Hematopoietic multipotent progenitor cell treated with erythropoietin and hydrocortisone succinate and interleukin-3 and kit ligand, for 6 days (in vitro differentiated cells): ENCODE measurements around the gene OSBPL10.
A peak's percentile ranks its signal among the peaks of the same experiment; 100 is the strongest.
"Not testable (repeated sequence)": the region's sequence is repeated elsewhere in the genome, so short reads cannot be mapped to it uniquely, and the experiment has no call there.

Source experiments
- DNase-seq: peaks from one replicate; pipeline ENCODE4 v3.0.0-alpha.2; 2015

OSBPL10 gene

DNA sequence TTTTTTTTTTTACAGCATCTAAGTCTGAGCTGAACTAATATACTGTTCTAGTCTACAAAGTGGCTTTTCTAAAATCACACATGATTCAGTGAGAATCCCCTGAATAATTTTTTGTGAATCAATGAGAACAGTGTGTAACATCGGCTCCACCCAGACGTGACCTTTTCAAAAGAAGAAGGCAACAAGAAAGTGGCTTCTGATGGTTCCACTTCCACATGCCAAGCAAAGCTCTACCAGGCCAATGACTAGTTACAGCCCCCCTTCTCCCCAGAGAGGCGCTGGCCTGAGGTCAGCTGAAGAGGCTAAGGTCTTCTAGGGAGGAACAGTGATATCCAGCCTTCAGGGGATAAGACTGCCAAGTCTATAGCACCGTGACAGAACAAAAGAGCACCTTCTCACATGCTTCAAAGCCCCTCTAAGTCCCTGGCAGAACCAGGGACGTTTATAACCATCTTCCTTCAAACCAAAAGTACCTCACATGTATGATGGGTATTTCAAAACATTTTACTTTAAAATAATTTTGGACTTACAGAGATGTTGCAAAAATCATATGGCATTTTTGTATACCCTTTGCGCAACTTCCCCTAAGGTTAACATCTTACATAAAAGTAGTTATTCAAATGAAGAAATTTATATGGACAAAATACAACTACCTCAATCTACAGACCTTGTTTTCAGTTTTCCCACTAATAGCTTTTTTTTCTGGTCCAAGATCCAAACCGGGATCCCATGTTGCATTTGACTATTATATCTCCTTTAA is 177.9 kb downstream of the OSBPL10 start:
- DNase-seq = peak; percentile 30

- no peak for DNase-seq
Observed at GRCh38 chr3:31800436-31800835, 180.6 kb downstream of the OSBPL10 start.

DNA sequence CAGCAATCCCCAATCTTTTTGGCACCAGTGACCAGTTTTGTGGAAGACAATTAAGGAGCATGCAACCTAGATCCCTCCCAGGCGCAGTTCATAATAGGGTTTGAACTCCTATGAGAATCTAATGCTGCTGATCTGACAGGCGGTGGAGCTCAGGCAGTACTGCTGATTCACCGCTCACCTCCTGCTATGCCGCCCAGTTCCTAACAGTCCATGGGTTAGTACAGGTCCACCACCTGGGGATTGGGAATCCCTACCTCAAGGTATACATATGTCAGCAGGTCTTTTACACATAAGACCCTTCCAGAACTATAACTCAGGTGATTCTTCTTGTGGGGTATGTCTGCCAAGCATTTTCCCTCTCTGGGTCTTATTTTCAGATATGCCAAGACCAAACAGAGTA is 182.2 kb downstream of the OSBPL10 start:
- DNase-seq = no peak

DNA sequence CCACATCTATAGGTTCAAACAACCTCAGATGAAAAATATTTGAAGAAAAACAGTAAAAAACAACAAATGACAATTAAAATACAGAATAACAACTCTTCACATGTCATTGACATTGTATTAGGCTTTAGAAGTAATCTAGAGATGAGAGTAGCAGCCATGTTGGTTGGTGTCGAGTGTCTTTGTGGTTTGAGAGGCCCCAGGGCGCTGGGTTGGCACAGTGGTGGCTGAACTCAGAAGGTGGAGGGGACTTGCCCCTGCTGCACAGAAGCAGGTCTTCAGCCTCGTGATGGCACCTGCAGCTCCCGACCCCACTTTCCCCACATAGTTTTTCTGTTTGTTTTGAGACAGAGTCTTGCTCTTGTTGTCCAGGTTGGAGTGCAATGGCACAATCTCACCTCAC is 187.2 kb downstream of the OSBPL10 start:
- no peak for DNase-seq

- no peak for DNase-seq
Observed at GRCh38 chr3:31791090-31791430, 190.0 kb downstream of the OSBPL10 start.

GRCh38 chr3:31790193-31791089 is 190.6 kb downstream of the OSBPL10 start:
- DNase-seq = no peak

- DNase-seq = no peak
Observed at GRCh38 chr3:31789429-31789828, 191.6 kb downstream of the OSBPL10 start.

DNA sequence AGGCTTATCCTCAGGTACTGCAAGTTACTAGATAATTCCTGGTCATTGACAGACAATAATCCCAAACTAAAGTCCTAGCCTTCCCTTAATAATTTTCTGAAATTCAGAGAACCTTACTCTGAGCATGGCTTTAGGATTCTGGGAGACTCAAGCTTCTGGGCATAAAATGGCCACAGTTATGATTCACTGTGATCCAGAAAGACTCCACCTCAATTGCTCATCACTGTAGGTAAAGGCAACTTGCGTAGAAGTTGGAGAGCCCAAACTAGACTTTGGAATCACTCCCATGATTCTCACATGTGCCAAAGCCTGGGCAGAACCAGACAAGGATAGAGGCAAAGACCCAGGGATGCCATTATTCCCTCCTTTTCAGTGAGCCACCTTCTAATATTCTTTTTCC is 195.3 kb downstream of the OSBPL10 start:
- no peak for DNase-seq

- no peak for DNase-seq
Observed at GRCh38 chr3:31785286-31785685, 195.8 kb downstream of the OSBPL10 start.

GRCh38 chr3:31783851-31784250 is 197.2 kb downstream of the OSBPL10 start:
- DNase-seq = not testable (repeated sequence)

DNA sequence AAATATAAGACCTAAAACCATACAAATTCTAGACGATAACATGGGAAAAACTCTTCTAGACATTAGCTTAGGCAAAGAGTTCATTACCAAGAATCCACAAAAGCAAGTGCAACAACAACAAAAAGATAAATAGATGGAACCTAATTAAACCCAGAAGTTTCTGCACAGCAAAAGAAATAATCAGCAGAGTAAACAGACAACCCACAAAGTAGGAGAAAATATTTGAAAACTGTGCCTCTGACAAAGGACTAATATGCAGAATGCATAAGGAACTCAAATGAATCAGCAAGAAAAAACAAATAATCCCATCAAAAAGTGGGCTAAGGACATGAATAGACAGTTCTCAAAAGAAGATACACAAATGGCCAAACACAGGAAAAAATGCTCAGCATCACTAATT is 198.8 kb downstream of the OSBPL10 start:
- not testable (repeated sequence) for DNase-seq

DNA sequence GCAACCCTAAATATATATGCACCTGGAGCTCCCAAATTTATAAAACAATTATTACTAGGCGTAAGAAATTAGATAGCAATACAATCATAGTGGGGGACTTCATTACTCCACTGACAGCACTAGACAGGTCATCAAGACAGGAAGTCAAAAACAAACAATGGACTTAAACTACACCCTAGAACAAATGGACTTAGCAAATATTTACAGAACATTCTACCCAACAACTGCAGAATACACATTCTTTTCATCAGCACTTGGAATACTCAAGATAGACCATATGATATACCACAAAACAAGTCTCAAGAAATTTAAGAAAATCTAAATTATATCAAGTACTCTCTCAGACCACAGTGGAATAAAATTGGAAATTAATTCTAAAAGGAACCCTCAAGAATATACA is 201.5 kb downstream of the OSBPL10 start:
- no peak for DNase-seq

DNA sequence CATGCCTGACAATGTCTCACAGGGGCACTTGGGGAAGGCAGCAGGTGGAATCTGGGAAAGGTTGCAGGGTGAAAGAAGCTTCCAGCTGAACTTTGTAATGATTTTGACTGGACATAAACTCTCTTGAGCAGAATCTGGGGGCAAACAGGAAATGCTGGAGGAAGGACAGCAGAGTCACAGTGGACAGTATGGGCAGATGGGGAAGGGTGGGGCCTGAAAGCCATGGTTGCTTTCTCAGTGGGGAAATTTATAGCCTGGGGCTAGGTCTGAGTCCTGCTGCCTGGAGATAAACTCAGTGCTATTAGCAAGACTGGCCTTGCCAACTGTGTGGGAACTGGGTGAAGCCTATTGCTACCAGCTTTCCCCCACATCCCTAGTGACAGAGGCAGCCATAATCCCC is 203.2 kb downstream of the OSBPL10 start:
- no peak for DNase-seq

- no peak for DNase-seq
Observed at GRCh38 chr3:31777092-31777491, 204.0 kb downstream of the OSBPL10 start.

GRCh38 chr3:31776016-31776415 is 205.0 kb downstream of the OSBPL10 start:
- no peak for DNase-seq

GRCh38 chr3:31775383-31775782 is 205.7 kb downstream of the OSBPL10 start:
- DNase-seq = no peak

- DNase-seq = no peak
Observed at GRCh38 chr3:31772758-31773473, 208.1 kb downstream of the OSBPL10 start.

GRCh38 chr3:31772272-31772671 is 208.8 kb downstream of the OSBPL10 start:
- no peak for DNase-seq

DNA sequence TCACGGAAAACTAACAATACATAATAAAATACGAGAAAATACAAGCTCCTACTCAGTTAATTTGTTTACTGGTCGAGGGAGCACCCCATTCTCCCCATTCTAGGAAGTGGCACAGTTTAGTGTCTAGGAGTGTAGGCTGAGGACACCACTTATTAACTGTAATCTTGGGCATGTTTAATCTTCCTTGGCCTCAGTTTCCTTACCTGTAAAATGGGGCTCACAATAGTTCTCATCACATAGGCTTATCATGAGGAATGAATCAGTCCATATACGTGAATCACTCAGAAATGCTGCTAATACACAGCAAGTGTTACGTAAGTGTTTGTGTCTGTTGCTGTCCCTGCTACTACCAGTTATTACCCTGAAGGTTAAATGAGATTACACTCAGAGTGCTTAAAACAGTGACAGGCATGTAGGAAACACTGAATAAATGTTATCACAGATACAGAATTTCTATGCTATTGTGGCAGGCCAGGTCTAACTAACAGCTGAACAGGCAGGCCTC is 210.2 kb downstream of the OSBPL10 start:
- DNase-seq = no peak

- DNase-seq = peak; percentile 82
Observed at GRCh38 chr3:31768479-31769125, 212.5 kb downstream of the OSBPL10 start.

GRCh38 chr3:31767920-31768319 is 213.1 kb downstream of the OSBPL10 start:
- DNase-seq = no peak

GRCh38 chr3:31766669-31767068 is 214.4 kb downstream of the OSBPL10 start:
- DNase-seq = no peak

- no peak for DNase-seq
Observed at GRCh38 chr3:31765871-31766270, 215.2 kb downstream of the OSBPL10 start.
